HepG2 (cell line): ENCODE measurements around the gene STPG4. TPM values are rescaled to one million over a fixed set of nuclear protein-coding genes. Genes with fewer than 3 reads are reported as not detected.

ENCODE experiments used
- CBX1 ChIP-seq: IDR thresholded peaks from one replicate; pipeline ENCODE4 v1.6.1; 2016; ENCODE audit warnings: antibody characterized with exemption, low read depth
- DNMT1 ChIP-seq: sonication (generic); formaldehyde crosslinking; IDR thresholded peaks from 2 replicates; pipeline ENCODE4 v1.5.1; 2020; ENCODE audit warnings: mild to moderate bottlenecking, missing genetic modification reagents
- HNRNPH1 ChIP-seq: fragments of 200-400 bp; formaldehyde crosslinking; optimal IDR thresholded peaks from 2 replicates; pipeline ENCODE3; 2017; ENCODE audit warnings: mild to moderate bottlenecking, low read depth, low read length
- IKZF4 ChIP-seq: sonication (generic); formaldehyde crosslinking; IDR thresholded peaks from 2 replicates; pipeline ENCODE4 v1.5.1; 2020; ENCODE audit warnings: borderline replicate concordance, mild to moderate bottlenecking, low read depth, missing genetic modification reagents; ENCODE audit errors: not compliant biosample characterization
- NCOR1 ChIP-seq: fragments of 200-600 bp; sonication (generic); IDR thresholded peaks from 2 replicates; pipeline ENCODE4 v1.7.0; 2017; ENCODE audit warnings: antibody characterized with exemption, low read length, borderline replicate concordance
- ONECUT2 ChIP-seq: sonication (generic); formaldehyde crosslinking; IDR thresholded peaks from 2 replicates; pipeline ENCODE4 v1.4.0; 2020; ENCODE audit warnings: missing genetic modification reagents
- POLR2AphosphoS2 ChIP-seq: IDR thresholded peaks from 2 replicates; pipeline ENCODE4 v1.6.1; 2011; ENCODE audit warnings: low read depth, low read length, improper control_type of control experiment
- SATB2 ChIP-seq: sonication (generic); formaldehyde crosslinking; IDR thresholded peaks from 2 replicates; pipeline ENCODE4 v1.5.0; 2020; ENCODE audit warnings: missing genetic modification reagents
- SP4 ChIP-seq: sonication (generic); formaldehyde crosslinking; IDR thresholded peaks from 2 replicates; pipeline ENCODE4 v1.8.1; 2023; ENCODE audit warnings: mild to moderate bottlenecking, missing genetic modification reagents
- SRSF1 ChIP-seq: fragments of 200-400 bp; formaldehyde crosslinking; optimal IDR thresholded peaks from 2 replicates; pipeline ENCODE3; 2017; ENCODE audit warnings: mild to moderate bottlenecking, low read depth, low read length, moderate library complexity
- SRSF4 ChIP-seq: fragments of 200-400 bp; formaldehyde crosslinking; IDR thresholded peaks from one replicate; pipeline ENCODE4 v1.6.1; 2018; ENCODE audit warnings: mild to moderate bottlenecking, low read depth, low read length, moderate library complexity; ENCODE audit not compliant: poor library complexity, severe bottlenecking
- ZBTB8A ChIP-seq: sonication (generic); formaldehyde crosslinking; IDR thresholded peaks from 2 replicates; pipeline ENCODE4 v1.4.0; 2020; ENCODE audit warnings: mild to moderate bottlenecking, low read depth, missing genetic modification reagents, borderline replicate concordance
- ZFP41 ChIP-seq: sonication (generic); formaldehyde crosslinking; IDR thresholded peaks from 2 replicates; pipeline ENCODE4 v1.4.0; 2020; ENCODE audit warnings: mild to moderate bottlenecking, missing genetic modification reagents, borderline replicate concordance
- ZFX ChIP-seq: sonication (generic); formaldehyde crosslinking; IDR thresholded peaks from 2 replicates; pipeline ENCODE4 v1.4.0; 2020; ENCODE audit warnings: mild to moderate bottlenecking, low read depth, missing genetic modification reagents, moderate library complexity
- ZNF33B ChIP-seq: sonication (generic); formaldehyde crosslinking; IDR thresholded peaks from 2 replicates; pipeline ENCODE4 v1.5.1; 2020; ENCODE audit warnings: mild to moderate bottlenecking, missing genetic modification reagents
- ZNF510 ChIP-seq: sonication (generic); formaldehyde crosslinking; IDR thresholded peaks from 2 replicates; pipeline ENCODE4 v1.4.0; 2020; ENCODE audit warnings: low read depth, mild to moderate bottlenecking, missing genetic modification reagents
- ZNF619 ChIP-seq: sonication (generic); formaldehyde crosslinking; IDR thresholded peaks from 2 replicates; pipeline ENCODE4 v1.4.0; 2020; ENCODE audit warnings: mild to moderate bottlenecking, missing genetic modification reagents
- ZNF773 ChIP-seq: sonication (generic); formaldehyde crosslinking; IDR thresholded peaks from 2 replicates; pipeline ENCODE4 v1.4.0; 2020; ENCODE audit warnings: missing genetic modification reagents, borderline replicate concordance
- ZNF781 ChIP-seq: sonication (generic); formaldehyde crosslinking; IDR thresholded peaks from 2 replicates; pipeline ENCODE4 v1.5.1; 2020; ENCODE audit warnings: borderline replicate concordance, mild to moderate bottlenecking, missing genetic modification reagents; ENCODE audit errors: not compliant biosample characterization
- ZNF891 ChIP-seq: sonication (generic); formaldehyde crosslinking; IDR thresholded peaks from 2 replicates; pipeline ENCODE4 v1.5.0; 2020; ENCODE audit warnings: mild to moderate bottlenecking, missing genetic modification reagents
- polyA plus RNA-seq, 8 experiments: library from polyadenylated mRNA; depleted of rRNA in 3 of 8; stranded (reverse) in 7 of 8; unstranded in 1 of 8; fragments of >200 nt; fragmentation: Illumina TruSeq in 4 of 8; extraction: Trizol in 4 of 8; gene quantifications; 2 replicates each; pipeline versions ENCODE4 v1.2.1 to v1.2.3, GENCODE V29; 2011 to 2016; ENCODE audit warnings: low read depth in 4 of 8, missing spikeins in 1 of 8, mixed read lengths in 1 of 8; ENCODE audit not compliant: insufficient read depth in 1 of 8
- total RNA-seq, 5 experiments: library from RNA; depleted of rRNA; stranded (reverse); fragments of >200 nt; fragmentation: Illumina TruSeq; extraction: Trizol; gene quantifications; 2 replicates each; pipeline ENCODE4 v1.2.3, GENCODE V29; 2016; ENCODE audit warnings: low read depth in 1 of 5
- TF ChIP-seq, protein P1 (sequence below): sonication (generic); formaldehyde crosslinking; IDR thresholded peaks from 2 replicates; pipeline ENCODE4 v1.4.0; 2020; ENCODE audit warnings: mild to moderate bottlenecking, missing genetic modification reagents
- TF ChIP-seq, protein P2 (sequence below): IDR thresholded peaks from 2 replicates; pipeline ENCODE4 v1.4.0; 2020; ENCODE audit warnings: mild to moderate bottlenecking, missing genetic modification reagents
- TF ChIP-seq, protein P3 (sequence below): sonication (generic); formaldehyde crosslinking; IDR thresholded peaks from 2 replicates; pipeline ENCODE4 v1.5.0; 2020; ENCODE audit warnings: missing genetic modification reagents, mild to moderate bottlenecking, borderline replicate concordance

The STPG4 gene
- total and polyA plus RNA-seq, 2 of the 13 experiments (the other 11 are each of a cell fraction or from before 2014, with no cell fraction given) = 0.11 to 0.15 TPM

DNA sequence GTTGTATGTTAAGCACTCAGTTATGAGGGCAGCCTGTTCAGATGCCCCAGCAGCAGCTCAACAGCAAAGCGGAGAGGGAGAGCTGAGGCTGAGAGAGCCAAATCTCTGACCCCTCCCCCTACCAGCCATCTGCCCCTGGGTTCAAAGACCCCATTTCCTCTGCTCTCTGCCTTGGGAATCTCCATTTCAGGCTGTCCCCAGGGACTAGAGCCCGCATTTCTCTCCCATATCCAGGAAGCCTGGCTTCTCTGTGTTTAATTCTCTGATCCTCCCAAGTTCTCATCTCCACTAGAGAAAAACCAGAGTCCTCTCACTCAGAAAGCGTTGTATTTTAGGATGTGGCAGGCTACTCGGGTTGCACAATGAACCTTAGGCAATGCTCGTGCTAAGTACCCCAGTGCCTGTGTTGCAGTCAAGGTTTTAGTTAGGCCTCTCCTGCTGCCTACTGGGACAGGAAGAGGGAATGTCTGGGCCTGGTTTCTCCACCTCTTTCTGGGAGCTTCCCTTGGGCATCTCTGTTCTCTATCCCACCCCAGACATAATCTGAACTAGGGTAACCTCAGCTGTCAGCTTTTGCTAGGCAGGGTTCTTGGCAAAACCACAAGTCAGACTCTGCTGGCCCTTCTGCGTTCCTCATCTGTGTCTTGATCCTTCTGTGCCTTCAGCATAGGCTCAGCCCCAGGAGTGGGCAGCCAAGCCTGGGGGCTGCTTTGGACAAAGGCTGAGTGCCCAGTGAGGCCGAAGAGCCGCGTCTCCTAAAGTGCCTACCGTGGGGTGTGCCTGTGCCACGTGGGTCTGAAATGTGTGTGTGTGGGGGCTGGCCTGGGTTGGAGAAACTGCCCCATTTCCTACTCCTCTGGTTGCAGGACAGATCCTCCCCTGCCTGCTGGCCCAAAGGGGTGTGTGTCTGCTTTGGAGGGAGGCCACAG, 96.8 kb downstream of the STPG4 start (continued):
- TF ChIP-seq ZBTB8A (CRISPR knock-in tag) (no peak), ZNF619 (CRISPR knock-in tag) (no peak), ZNF891 (no peak), NCOR1 (no peak), POLR2AphosphoS2 (no peak), SRSF4 (no peak), HNRNPH1 (no peak), IKZF4 (CRISPR knock-in tag) (no peak), ZFX (CRISPR knock-in tag) (peak; percentile 58; the same call in 1 of the 2 replicates), ZFP41 (CRISPR knock-in tag) (no peak), DNMT1 (CRISPR knock-in tag) (no peak), ZNF510 (CRISPR knock-in tag) (no peak), ZNF33B (CRISPR knock-in tag) (no peak), ONECUT2 (no peak), CBX1 (no peak), ZNF773 (CRISPR knock-in tag) (0 out of 2 replicates have a peak, but pooled peaks have one; percentile 41), SATB2 (CRISPR knock-in tag) (no peak), ZNF781 (CRISPR knock-in tag) (peak; percentile 13), SP4 (CRISPR knock-in tag) (no peak), SRSF1 (no peak)
- TF ChIP-seq, protein P1, sequence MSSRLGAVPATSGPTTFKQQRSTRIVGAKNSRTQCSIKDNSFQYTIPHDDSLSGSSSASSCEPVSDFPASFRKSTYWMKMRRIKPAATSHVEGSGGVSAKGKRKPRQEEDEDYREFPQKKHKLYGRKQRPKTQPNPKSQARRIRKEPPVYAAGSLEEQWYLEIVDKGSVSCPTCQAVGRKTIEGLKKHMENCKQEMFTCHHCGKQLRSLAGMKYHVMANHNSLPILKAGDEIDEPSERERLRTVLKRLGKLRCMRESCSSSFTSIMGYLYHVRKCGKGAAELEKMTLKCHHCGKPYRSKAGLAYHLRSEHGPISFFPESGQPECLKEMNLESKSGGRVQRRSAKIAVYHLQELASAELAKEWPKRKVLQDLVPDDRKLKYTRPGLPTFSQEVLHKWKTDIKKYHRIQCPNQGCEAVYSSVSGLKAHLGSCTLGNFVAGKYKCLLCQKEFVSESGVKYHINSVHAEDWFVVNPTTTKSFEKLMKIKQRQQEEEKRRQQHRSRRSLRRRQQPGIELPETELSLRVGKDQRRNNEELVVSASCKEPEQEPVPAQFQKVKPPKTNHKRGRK (CRISPR knock-in tag) = no peak
- TF ChIP-seq, protein P2, sequence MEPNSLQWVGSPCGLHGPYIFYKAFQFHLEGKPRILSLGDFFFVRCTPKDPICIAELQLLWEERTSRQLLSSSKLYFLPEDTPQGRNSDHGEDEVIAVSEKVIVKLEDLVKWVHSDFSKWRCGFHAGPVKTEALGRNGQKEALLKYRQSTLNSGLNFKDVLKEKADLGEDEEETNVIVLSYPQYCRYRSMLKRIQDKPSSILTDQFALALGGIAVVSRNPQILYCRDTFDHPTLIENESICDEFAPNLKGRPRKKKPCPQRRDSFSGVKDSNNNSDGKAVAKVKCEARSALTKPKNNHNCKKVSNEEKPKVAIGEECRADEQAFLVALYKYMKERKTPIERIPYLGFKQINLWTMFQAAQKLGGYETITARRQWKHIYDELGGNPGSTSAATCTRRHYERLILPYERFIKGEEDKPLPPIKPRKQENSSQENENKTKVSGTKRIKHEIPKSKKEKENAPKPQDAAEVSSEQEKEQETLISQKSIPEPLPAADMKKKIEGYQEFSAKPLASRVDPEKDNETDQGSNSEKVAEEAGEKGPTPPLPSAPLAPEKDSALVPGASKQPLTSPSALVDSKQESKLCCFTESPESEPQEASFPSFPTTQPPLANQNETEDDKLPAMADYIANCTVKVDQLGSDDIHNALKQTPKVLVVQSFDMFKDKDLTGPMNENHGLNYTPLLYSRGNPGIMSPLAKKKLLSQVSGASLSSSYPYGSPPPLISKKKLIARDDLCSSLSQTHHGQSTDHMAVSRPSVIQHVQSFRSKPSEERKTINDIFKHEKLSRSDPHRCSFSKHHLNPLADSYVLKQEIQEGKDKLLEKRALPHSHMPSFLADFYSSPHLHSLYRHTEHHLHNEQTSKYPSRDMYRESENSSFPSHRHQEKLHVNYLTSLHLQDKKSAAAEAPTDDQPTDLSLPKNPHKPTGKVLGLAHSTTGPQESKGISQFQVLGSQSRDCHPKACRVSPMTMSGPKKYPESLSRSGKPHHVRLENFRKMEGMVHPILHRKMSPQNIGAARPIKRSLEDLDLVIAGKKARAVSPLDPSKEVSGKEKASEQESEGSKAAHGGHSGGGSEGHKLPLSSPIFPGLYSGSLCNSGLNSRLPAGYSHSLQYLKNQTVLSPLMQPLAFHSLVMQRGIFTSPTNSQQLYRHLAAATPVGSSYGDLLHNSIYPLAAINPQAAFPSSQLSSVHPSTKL (CRISPR knock-in tag) = no peak
- TF ChIP-seq, protein P3, sequence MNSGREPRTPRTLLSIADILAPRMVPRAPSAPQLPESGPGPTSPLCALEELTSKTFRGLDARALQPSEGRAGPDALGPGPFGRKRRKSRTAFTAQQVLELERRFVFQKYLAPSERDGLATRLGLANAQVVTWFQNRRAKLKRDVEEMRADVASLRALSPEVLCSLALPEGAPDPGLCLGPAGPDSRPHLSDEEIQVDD (CRISPR knock-in tag) = no peak
